Uterus (tissue), 4 donors: ENCODE measurements around the gene SLC8A1. TPM values are rescaled to one million over a fixed set of nuclear protein-coding genes. Genes with fewer than 3 reads are reported as not detected.
A peak's percentile ranks its signal among the peaks of the same experiment; 100 is the strongest.

Source experiments
- DNase-seq, 2 donors: peaks; one replicate each; pipeline ENCODE4 v3.0.0-alpha.2; 2019 to 2020
- H3K27ac ChIP-seq, 2 donors: fragments of 200-600 bp; sonication (generic); 1 replicate in 1 of 2; 2 replicates in 1 of 2; pipeline ENCODE4 v1.5.1; 2016 to 2018
- H3K27me3 ChIP-seq, 2 donors: fragments of 200-600 bp; sonication (generic); one replicate each; pipeline ENCODE4 v1.5.1; 2018 to 2019; ENCODE audit warnings: control low read depth in 1 of 2
- H3K36me3 ChIP-seq, 2 donors: fragments of 200-600 bp; sonication (generic); one replicate each; pipeline ENCODE4 v1.5.1; 2019; ENCODE audit warnings: control low read depth in 1 of 2
- H3K4me1 ChIP-seq, 2 donors: fragments of 200-600 bp; sonication (generic); one replicate each; pipeline ENCODE4 v1.5.1; 2018 to 2019; ENCODE audit warnings: control low read depth in 1 of 2
- H3K4me3 ChIP-seq, 2 donors: fragments of 200-600 bp; sonication (generic); 1 replicate in 1 of 2; 2 replicates in 1 of 2; pipeline ENCODE4 v1.5.1; 2018 to 2019; ENCODE audit warnings: mild to moderate bottlenecking in 1 of 2
- H3K9me3 ChIP-seq, 2 donors: fragments of 200-600 bp; sonication (generic); one replicate each; pipeline ENCODE4 v1.5.1; 2019; ENCODE audit warnings: control low read depth in 1 of 2
- CTCF ChIP-seq, 4 experiments: fragments of 200-600 bp in 2 of 4; fragments of 450-650 bp in 2 of 4; sonication (generic) in 2 of 4; IDR thresholded peaks; one replicate each; pipeline ENCODE4 v1.5.1; 2016 to 2019; ENCODE audit warnings: antibody characterized with exemption in 4 of 4, mild to moderate bottlenecking in 2 of 4, moderate library complexity in 1 of 4
- POLR2A ChIP-seq, 2 donors: fragments of 450-650 bp; IDR thresholded peaks; one replicate each; pipeline ENCODE4 v1.6.1; 2016; ENCODE audit warnings: antibody characterized with exemption in 2 of 2, mild to moderate bottlenecking in 1 of 2, moderate library complexity in 1 of 2
- intact Hi-C: fragments of 100-400 bp; cut with DNase I; formaldehyde crosslinking; loops from one replicate; pipeline ENCODE4 v1.15.1; 2023; ENCODE audit warnings: low total_unique reads
- total RNA-seq, 4 donors: library from RNA; depleted of rRNA in 3 of 4; stranded (reverse); fragments of >200 nt in 3 of 4; gene quantifications; one replicate each; pipeline versions ENCODE4 v1.1.0 to v1.2.4, GENCODE V29; 2014 to 2023
- donor health status: DM: yes; HTN: yes; CAD: no.

SLC8A1 gene
- total RNA-seq, 4 donors from 2014 or later: 61.2 to 257 (median 140) TPM

- no peak for TF ChIP-seq POLR2A (IDR thresholded peaks at IDR 0.05)
- no peak for TF ChIP-seq CTCF (IDR thresholded peaks at IDR 0.05)
- peak overlapping the region; percentile 79 to 80 for H3K27ac ChIP-seq
- intact Hi-C loops: no loop called here
- no peak overlapping the region for H3K4me3 ChIP-seq
- no peaks in the 10 kb centered on the region for H3K9me3 ChIP-seq
- H3K27me3 ChIP-seq: no peaks in the 10 kb centered on the region
- H3K36me3 ChIP-seq: no peaks in the 10 kb centered on the region
- H3K4me1 ChIP-seq: peaks cover 11 to 18% of the 10 kb centered on the region in 2 donors
- peak; percentile 66 to 69 for DNase-seq
These were observed 80.2 kb downstream of the SLC8A1 start for GRCh38 chr2:40371525-40372282.

GRCh38 chr2:40370007-40370395 lies 81.9 kb downstream of the SLC8A1 start:
- Histone ChIP-seq H3K4me3 (no peak overlapping the region), H3K4me1 (peaks cover 11 to 18% of the 10 kb centered on the region in 2 donors), H3K27me3 (no peaks in the 10 kb centered on the region), H3K27ac (peak overlapping the region; percentile 79 to 80), H3K9me3 (no peaks in the 10 kb centered on the region), H3K36me3 (no peaks in the 10 kb centered on the region)
- no peak for DNase-seq
- intact Hi-C loops: no loop called here
- no peak for TF ChIP-seq POLR2A (IDR thresholded peaks at IDR 0.05)
- no peak for TF ChIP-seq CTCF (IDR thresholded peaks at IDR 0.05)

- TF ChIP-seq POLR2A (IDR thresholded peaks at IDR 0.05): no peak
- no peak for TF ChIP-seq CTCF (IDR thresholded peaks at IDR 0.05)
- Histone ChIP-seq H3K4me1 (peaks cover 11 to 18% of the 10 kb centered on the region in 2 donors), H3K4me3 (no peak overlapping the region), H3K9me3 (no peaks in the 10 kb centered on the region), H3K27me3 (no peaks in the 10 kb centered on the region), H3K27ac (peak overlapping the region; percentile 79 to 80), H3K36me3 (no peaks in the 10 kb centered on the region)
- no peak for DNase-seq
- intact Hi-C loops: no loop called here
These were observed 82.5 kb downstream of the SLC8A1 start for GRCh38 chr2:40369267-40370006.

- no peak for DNase-seq
These were observed 84.2 kb downstream of the SLC8A1 start for GRCh38 chr2:40367652-40368051.

More at GRCh38 chr2:40367652-40368051, 84.2 kb downstream of the SLC8A1 start:
- Histone ChIP-seq H3K36me3 (no peaks in the 10 kb centered on the region), H3K4me3 (no peak overlapping the region), H3K4me1 (peaks cover 5 to 7% of the 10 kb centered on the region in 2 donors), H3K27ac (no peak overlapping the region), H3K27me3 (no peaks in the 10 kb centered on the region), H3K9me3 (no peaks in the 10 kb centered on the region)
- intact Hi-C loops: no loop called here
- TF ChIP-seq POLR2A (IDR thresholded peaks at IDR 0.05) (no peak), CTCF (IDR thresholded peaks at IDR 0.05) (no peak)
